Skin of body (tissue), 2 donors: Measurements from ENCODE around the gene PARK7. TPM values are rescaled to one million over a fixed set of nuclear protein-coding genes. Genes with fewer than 3 reads are reported as not detected.
A peak's percentile ranks its signal among the peaks of the same experiment; 100 is the strongest.

Source experiments
- DNase-seq: peaks from one replicate; lab custom pipeline; 2025; lab: John Stamatoyannopoulos, UW
- total RNA-seq: library from RNA; depleted of rRNA; stranded (reverse); fragments of >200 nt; gene quantifications from one replicate; pipeline ENCODE4 v1.2.3, GENCODE V29; 2014

Gene PARK7
- total RNA-seq, 1 donor from 2014 or later, result 146 TPM

DNA sequence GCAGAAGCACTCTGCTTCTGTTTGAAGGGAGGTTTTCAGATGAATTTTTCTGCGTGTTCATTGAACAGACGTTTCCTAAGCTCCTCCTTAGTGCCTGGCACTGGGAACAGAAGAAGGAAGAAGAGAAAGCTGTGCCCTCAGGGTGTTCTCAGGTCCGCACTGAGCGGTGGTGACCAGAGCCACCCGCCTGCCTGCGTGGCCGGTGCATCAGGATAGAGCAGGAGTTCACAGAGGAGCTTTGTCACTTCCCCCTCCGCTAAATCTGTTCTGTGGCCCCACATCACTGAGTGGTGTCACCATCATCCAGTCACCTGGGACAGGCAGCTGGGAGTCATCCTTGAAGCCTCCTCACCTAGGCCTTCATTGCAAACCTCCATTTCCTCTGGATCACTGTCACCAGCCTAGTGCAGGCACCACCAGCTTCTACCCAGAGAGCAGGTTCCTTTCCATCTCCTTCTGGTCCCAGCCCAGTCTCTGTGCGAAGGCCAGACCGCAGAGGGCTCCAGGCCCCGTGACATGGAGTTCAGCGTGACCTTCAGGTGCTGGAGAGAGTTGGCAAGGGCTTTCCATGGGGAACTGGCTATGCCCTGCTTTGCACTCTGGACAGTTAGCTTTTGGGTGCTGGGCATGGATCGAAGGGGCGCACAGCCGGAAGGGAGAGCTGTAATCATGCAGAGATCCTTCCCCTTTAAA is 21.7 kb downstream of the PARK7 start:
- DNase-seq, result no peak

DNA sequence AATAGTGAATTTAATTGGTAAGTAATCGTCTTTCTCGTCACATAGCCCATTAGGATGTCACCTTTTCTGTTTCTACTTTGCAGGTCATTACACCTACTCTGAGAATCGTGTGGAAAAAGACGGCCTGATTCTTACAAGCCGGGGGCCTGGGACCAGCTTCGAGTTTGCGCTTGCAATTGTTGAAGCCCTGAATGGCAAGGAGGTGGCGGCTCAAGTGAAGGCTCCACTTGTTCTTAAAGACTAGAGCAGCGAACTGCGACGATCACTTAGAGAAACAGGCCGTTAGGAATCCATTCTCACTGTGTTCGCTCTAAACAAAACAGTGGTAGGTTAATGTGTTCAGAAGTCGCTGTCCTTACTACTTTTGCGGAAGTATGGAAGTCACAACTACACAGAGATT is 23.3 kb downstream of the PARK7 start:
- DNase-seq, result no peak

DNA sequence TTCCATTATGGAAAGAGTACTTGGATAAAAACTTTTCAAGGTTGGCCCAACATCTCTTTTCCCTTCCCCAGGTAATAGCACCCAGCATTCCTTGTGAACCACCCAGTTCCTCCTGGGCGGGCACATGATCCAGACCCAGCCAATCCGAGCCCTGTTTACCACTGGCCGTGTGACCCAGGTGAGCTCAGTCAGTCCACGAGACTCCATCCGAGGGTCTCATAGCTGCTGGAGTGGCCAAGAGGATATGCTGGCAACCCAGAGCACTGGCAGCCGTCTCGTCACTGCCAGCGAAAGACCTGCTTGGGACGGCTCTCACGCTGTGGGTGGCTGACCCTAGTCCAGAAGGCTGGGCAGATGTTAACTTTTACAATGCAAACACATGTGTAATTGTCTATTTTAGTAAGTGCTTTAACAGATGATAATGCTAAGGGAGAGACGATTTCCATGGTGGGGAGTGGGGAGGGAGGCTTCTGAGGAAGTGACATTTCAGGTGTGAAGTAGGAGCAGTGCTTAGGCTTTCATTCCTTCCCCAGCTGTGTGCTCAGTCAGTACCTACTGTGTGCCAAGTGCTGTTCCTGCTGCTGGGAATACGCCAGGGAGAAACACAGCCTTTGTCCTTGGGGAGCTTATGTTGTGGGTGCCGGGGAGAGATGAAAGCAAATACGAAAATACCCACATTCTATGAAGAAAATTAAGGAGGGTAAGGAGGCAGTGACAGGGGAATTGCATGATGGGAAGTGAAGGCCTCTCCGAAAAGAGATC is 24.5 kb downstream of the PARK7 start:
- no peak for DNase-seq

DNA sequence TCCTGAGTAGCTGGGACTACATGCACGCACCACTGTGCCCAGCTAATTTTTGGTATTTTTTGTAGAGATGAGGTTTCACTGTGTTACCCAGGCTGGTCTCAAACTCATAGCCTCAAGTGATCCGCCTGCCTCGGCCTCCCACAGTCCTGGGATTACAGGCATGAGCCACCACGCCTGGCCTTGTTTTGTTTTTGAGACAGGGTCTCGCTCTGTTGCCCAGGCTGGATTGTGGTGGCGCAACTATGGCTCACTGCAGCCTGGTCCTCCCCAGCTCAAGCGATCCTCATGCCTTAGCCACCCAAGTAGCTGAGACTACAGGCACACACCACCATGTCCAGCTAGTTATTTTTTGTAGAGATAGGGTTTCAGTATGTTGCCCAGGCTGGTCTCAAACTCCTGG is 26.0 kb downstream of the PARK7 start:
- DNase-seq, result no peak

DNA sequence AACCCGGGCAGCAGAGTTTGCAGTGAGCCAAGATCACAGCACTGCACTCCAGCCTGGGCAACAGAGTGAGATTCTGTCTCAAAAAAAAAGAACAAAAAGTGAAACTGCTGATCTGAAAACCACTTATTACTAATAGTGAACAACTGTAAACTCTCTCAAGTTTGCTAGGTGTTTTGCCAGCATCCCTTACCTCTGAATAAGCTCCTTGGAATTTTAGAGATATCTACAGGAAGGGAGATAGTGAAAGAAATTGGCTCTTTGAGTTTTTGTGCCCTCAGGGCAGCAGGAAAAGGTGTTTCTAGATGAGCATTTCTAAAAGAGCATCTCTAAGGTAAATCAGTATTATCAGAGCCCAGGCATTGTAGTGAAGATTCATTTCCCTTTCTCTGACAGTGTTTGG is 27.1 kb downstream of the PARK7 start:
- no peak for DNase-seq

DNA sequence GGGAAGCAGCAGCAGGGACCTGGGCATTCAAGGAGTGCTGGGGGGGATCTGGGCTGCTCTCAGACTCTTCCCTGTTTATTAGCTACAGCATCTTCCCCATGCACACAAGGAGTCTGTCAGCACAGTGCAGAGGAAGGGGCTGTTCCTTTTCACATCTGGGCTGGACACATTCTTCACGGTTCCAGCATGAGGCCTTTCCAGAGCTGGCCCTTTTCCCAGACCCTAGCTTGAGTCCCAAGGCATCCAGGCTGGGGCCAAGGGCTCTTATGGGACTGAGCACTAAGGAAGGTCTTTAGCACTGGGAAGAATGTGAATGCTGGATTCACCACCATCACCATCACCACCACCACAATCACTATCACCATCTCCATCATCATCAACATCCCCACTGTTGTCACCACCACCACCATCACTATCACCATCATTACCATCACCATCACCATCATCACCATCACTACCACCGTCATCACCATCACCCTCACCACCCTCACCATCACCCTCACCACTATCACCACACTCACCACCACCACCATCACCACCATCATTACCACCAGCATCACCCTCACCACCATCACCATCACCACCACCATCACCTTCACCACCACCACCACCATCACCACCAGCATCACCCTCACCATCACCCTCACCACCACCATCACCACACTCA is 28.4 kb downstream of the PARK7 start:
- no peak for DNase-seq

DNA sequence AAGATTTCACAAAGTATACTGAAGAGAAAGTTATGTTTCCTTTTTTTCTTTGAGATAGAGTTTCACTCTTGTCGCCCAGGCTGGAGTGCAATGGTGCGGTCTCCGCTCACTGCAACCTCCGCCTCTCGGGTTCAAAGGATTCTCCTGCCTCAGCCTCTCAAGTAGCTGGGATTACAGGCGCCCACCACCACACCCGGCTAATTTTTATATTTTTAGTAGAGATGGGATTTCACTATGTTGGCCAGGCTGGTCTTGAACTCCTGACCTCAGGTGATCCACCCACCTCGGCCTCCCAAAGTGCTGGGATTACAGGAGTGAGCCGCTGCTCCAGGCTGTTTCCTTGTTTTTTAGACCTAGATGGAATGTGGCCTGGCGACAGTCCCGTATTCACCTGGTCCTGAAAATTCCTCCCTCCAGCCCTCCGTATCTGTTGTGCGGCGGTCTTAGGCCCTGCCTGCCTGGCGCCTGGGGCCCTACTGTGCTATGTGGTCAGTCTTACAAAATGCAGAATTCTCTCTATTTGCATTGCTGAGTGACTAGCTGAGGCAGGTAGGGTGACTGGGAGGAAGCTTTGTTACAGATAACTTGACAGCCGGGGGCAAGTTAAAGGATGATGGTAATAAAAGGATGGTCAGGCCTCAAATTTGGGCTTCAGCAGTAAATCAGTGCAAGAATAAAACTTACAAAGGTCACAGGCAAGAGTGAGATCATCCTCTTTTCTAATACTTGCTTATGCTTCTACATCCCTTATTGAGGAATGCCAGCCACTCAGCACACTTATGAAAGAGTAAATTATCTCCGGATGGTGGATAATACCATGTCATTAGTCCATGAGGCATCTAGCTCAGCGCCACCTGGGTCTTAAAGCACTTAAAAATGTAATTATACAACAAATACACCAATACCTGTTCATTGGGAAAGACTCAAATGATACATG is 30.3 kb downstream of the PARK7 start:
- no peak for DNase-seq

DNA sequence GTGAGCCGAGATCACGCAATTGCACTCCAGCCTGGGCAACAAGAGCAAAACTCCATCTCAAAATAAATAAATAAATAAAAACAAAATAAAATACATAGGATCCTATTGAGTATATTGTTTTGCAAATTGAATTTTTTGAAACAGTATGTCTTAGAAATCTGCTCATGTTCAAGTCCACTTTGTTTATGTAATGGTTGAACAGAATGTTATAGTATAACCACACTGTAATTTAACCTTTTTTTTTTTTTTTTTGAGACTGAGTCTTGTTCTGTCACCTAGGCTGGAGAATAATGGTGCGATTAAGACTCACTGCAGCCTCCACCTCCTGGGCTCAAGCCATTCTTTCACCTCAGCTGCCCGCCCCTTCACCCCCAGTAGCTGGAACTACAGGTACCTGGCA is 31.4 kb downstream of the PARK7 start:
- no peak for DNase-seq

DNA sequence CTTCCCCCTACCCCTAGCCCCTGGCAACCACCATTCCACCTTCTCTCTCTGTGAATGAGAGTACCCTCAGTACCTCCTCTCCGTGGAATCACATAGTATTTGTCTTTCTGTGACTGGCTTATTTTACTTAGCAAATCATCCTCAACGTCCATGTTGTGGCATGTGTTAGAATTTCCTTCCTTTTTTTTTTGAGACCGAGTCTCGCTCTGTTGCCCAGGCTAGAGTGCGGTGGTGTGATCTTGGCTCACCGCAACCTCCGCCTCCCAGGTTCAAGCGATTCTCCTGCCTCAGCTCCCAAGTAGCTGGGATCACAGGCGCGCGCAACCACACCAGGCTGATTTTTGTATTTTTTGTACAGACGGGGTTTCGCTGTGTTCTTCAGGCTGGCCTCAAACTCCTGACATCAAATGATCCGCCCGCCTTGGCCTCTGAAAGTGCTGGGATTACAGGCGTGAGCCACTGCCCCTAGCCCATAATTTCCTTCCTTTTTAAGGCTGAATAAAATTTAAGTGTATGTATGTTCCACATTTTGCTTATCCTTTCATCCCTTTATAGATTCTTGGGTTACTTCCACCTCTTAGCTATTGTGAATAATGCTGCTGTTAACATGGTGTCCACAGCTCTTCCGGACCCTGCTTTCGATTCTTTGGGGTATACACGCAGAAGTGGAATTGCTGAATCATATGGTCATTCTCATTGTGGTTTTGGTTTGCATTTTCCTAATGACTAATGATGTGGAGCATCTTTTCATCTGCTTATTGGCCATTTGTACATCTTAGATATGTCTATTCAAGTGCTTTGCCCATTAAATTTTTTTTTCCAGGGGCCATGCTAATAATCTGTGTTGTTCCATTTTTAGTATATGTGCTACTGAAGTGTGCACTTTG is 32.3 kb downstream of the PARK7 start:
- no peak for DNase-seq

DNA sequence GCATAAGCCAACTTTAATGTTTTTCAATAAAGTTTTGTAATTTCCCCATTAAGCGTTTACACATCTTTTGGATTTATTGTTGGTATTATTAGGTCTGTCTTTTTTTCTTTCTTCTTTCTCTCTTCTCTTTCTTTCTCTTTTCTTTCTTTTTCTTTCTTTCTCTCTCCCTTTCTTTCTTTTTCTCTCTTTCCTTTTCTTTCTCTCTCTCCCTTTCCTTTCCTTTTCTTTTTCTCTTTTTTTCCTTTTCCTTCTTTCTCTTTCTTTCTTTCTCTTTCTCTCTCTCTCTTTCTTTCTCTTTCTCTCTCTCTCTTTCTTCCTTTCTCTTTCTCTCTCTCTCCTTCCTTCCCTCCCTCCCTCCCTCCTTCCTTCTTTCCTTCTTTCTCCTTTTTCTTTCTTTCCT is 33.3 kb downstream of the PARK7 start:
- DNase-seq, result no peak

DNA sequence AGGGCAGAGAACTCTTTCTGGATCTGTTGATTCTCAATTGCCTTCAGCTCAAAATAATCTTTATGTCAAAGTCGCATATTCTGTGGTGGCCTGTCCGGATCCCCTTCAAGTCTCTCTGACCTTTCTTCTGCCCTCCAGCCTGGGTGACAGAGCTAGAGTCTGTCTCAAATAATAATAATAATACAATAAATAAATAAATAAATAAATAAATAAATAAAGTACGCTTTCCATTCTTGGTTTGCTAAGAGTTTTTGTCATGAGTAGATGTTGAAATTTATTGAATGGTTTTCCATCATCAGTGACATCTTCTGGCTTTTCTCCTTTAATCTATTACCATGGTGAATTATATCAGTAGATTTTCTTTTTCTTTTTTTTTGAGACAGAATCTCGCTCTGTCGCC is 33.9 kb downstream of the PARK7 start:
- DNase-seq, result no peak

DNA sequence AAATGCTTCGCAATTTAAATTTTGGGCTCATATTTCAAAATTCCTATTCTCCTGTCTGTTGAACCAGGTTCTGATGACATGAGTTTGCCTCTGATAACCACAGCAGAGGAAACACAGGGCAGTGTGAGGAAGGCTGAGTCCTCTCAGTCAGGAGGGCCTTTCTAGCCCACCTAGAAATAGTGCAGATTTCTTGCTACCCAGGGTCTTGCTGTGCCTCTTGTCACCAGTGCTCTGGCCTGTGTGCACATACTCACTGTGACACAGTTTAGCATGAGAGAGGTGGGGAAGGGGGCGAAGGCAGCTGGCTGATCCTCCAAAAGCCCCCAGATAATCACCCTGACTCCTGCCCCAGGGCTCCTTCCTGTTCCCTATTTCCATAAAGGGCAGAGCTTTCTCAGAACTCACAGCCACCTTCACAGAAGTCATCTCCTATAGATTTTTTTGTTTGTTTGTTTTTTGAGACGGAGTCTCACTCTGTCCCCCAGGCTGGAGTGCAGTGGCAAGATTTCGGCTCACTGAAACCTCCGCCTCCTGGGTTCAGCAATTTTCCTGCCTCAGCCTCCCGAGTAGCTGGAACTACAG is 40.9 kb downstream of the PARK7 start:
- DNase-seq, result no peak

DNA sequence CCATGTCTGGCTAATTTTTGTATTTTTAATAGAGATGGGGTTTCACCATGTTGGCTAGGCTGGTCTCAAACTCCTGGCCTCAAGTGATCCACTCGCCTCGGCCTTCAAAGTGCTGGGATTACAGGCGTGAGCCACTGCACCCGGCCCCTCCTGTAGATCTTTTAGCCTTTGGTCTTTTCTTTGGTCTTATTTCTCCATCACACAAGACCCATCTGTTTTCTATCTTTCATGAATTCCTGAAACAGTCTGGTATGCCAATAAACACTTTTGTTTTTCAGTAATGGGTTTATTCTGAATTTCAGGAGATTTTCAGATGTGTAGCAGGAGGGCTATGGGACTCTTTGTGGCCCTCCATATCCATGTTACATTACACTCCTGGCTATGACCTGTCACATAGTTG is 41.4 kb downstream of the PARK7 start:
- DNase-seq, result no peak

DNA sequence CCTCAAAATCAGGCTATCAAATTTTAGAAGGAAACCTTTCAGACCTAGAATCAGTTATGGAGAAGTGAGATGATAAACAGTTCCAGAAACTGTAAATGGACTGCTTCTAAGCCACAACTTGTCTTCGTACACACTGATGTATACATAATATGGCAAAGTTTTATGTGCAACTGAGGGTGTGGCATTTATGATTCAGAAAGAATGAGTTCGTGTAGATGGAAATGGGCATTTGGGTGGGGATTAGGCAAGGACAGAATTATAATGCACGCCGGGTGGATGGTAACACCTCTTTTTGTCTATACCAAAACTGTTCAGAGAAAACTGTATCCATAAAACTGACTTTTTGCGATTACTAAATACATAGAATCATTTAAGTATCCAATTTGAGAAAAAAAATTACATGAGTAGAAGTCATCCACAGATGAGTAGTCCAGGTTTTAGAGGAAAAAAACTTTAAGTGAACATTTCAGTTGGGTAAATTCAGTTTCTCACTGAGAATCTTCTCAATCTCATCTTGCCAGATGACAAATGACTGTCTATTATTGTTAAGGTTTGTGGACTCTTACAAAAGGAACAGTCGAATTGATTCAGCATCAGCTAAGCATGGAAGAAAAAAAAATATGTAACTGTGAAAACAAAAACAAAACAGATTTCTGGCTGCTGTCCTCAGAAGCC is 42.1 kb downstream of the PARK7 start:
- DNase-seq, result peak; percentile 42

DNA sequence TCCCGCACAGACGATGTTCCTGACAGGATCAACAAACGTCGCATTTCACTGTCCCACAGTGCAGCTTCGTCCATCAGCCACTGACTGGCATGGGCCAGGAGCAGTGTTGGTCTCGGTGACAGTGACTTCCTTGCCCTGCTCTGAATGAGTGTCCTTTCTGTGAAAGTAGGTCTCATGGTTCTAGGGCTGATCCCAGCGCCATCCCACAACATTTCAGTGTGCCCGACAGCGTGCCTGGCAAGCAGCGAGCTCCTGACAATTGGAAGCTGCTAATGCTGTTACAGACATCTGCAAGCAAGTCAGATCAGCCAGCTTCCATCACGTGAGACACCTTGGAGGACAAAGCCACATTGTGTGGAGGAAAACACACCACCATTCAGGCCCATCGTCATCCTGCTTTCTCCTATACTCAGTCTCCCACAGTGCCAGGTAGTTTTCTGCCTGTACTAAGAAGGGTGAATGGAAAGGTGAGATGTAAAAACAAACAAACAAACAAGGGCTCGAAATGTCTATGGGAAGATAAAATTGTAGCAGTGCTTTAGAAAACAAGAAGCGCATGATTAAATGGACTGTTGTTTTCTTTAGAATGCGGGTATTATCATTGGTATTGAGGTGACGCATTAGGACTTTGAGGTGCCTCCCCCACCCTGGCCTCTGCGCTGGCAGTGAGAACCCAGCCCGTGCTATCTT is 42.7 kb downstream of the PARK7 start:
- DNase-seq, result peak; percentile 42

DNA sequence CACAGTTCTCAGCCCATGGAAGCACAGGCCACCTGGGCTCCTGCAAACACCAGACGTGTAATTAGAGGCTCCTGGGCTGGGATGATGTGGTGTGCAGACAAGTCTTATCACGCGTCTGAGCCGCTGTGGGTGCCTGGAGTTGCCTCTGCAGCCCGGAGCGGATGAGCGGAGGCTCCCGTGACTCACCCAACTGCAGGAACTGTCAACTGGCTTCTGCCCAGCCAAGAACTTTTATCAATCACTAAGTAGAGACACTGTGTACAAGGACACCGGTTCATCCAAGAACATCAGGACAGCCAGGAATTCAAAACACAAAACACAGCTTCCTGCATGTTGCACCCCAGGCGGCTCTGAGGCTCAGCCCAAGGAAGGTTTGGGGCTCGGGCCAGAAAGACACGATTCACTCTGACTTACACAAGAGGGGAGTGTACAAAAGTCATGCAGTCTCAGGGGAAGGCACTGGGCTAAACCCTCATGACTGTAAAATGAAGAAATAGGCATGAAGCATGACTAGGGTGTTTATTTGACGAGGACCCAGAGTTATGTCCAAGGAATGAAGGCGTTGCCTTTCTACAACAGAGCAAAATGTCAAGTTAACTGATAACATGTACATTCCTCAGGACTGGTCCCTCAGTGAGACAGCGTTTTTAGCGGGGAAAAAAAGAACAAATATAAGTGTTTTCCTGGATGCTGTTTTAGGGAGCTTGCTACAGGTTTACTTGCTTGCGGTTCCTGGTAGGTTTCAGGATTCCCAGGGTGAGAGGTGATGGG is 43.5 kb downstream of the PARK7 start:
- DNase-seq, result peak; percentile 86

DNA sequence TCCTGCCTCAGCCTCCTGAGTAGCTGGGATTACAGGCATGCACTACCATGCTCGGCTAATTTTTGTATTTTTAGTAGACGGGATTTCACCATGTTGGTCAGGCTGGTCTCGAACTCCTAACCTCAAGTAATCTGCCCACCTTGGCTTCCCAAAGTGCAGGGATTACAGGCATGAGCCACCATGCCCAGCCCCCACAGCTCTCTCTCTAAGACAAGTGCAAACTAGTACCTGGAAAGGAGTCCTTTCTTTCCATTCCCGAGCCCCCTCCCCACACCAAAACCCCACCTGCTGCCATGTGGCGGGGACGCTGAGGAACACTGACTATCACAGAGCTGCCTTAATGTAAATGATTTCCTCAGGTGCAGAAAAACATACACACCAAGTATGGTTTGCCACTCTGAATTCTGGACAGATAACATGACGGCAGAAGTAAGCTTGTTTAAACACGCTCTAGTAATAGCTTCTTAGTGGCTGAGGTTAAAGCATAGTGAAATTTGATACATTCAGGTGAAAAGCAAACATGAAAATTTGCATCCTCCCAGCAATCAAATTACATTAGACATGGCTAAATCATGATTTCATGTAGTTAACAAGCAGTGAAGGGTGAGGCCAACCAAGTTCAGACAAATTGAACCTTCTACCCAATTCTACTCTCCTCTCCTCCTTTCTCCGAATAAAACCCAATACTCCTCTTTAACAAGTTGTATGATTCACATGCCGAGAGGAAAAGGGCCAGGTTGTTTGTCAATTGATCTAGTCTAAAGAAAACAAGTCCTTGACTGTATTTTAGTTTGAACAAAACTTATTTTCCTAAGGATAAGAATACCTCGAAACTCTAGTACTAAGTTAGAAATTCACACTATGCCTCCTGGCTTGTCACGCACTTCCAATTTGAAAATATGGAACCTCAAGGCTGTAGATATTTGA is 44.8 kb downstream of the PARK7 start:
- DNase-seq, result no peak
